HepG2 (cell line): ENCODE results near the gene RBL1. TPM values are rescaled to one million over a fixed set of nuclear protein-coding genes. Genes with fewer than 3 reads are reported as not detected.

Experiments
- ARID5B ChIP-seq: IDR thresholded peaks from 2 replicates; pipeline ENCODE4 v1.4.0; 2020; ENCODE audit warnings: mild to moderate bottlenecking, missing genetic modification reagents
- CCDC6 ChIP-seq: sonication (generic); formaldehyde crosslinking; IDR thresholded peaks from 2 replicates; pipeline ENCODE4 v1.8.1; 2022; ENCODE audit warnings: mild to moderate bottlenecking, missing genetic modification reagents, moderate library complexity
- FOXA1 ChIP-seq, 2 experiments: fragments of 450-650 bp in 1 of 2; sonication (generic) in 1 of 2; formaldehyde crosslinking in 1 of 2; IDR thresholded peaks; 2 replicates each; pipeline versions ENCODE4 v1.4.0 to v1.6.1; 2016 to 2020; ENCODE audit warnings: missing genetic modification reagents in 1 of 2
- ISL2 ChIP-seq: sonication (generic); formaldehyde crosslinking; IDR thresholded peaks from 2 replicates; pipeline ENCODE4 v1.5.0; 2020; ENCODE audit warnings: missing genetic modification reagents
- JARID2 ChIP-seq: sonication (generic); formaldehyde crosslinking; IDR thresholded peaks from 2 replicates; pipeline ENCODE4 v1.8.1; 2023; ENCODE audit warnings: missing genetic modification reagents, inconsistent platforms; ENCODE audit not compliant: insufficient replicate concordance
- JDP2 ChIP-seq: sonication (generic); formaldehyde crosslinking; IDR thresholded peaks from 2 replicates; pipeline ENCODE4 v1.8.1; 2022; ENCODE audit warnings: missing genetic modification reagents, borderline replicate concordance
- NFKB2 ChIP-seq: sonication (generic); formaldehyde crosslinking; IDR thresholded peaks from 2 replicates; pipeline ENCODE4 v1.4.0; 2020; ENCODE audit warnings: missing genetic modification reagents, borderline replicate concordance
- RORA ChIP-seq: sonication (generic); formaldehyde crosslinking; IDR thresholded peaks from 2 replicates; pipeline ENCODE4 v1.5.0; 2020; ENCODE audit warnings: mild to moderate bottlenecking, missing genetic modification reagents, moderate library complexity
- SMC3 ChIP-seq: IDR thresholded peaks from 2 replicates; pipeline ENCODE4 v1.6.1; 2011; ENCODE audit warnings: low read length, improper control_type of control experiment
- STAG1 ChIP-seq: sonication (generic); formaldehyde crosslinking; IDR thresholded peaks from 2 replicates; pipeline ENCODE4 v1.4.0; 2020; ENCODE audit warnings: missing genetic modification reagents
- ZFP36 ChIP-seq: fragments of 150-350 bp; IDR thresholded peaks from 2 replicates; pipeline ENCODE4 v1.6.1; 2018; ENCODE audit warnings: borderline replicate concordance, low read length, low read depth; ENCODE audit not compliant: partially characterized antibody
- ZNF33B ChIP-seq: sonication (generic); formaldehyde crosslinking; IDR thresholded peaks from 2 replicates; pipeline ENCODE4 v1.5.1; 2020; ENCODE audit warnings: mild to moderate bottlenecking, missing genetic modification reagents
- ZNF546 ChIP-seq: sonication (generic); formaldehyde crosslinking; conservative IDR thresholded peaks from 2 replicates; pipeline ENCODE4 v1.8.1; 2023; ENCODE audit warnings: mild to moderate bottlenecking, missing genetic modification reagents
- ZNF644 ChIP-seq: IDR thresholded peaks from 2 replicates; pipeline ENCODE4 v1.6.1; 2016; ENCODE audit warnings: low read depth
- ZNF678 ChIP-seq: sonication (generic); formaldehyde crosslinking; IDR thresholded peaks from 2 replicates; pipeline ENCODE4 v1.4.0; 2020; ENCODE audit warnings: mild to moderate bottlenecking, missing genetic modification reagents
- ZSCAN20 ChIP-seq: sonication (generic); formaldehyde crosslinking; IDR thresholded peaks from 2 replicates; pipeline ENCODE4 v1.4.0; 2020; ENCODE audit warnings: missing genetic modification reagents, mild to moderate bottlenecking, borderline replicate concordance
- polyA plus RNA-seq, 8 experiments: library from polyadenylated mRNA; depleted of rRNA in 3 of 8; stranded (reverse) in 7 of 8; unstranded in 1 of 8; fragments of >200 nt; fragmentation: Illumina TruSeq in 4 of 8; extraction: Trizol in 4 of 8; gene quantifications; 2 replicates each; pipeline versions ENCODE4 v1.2.1 to v1.2.3, GENCODE V29; 2011 to 2016; ENCODE audit warnings: low read depth in 4 of 8, missing spikeins in 1 of 8, mixed read lengths in 1 of 8; ENCODE audit not compliant: insufficient read depth in 1 of 8
- total RNA-seq, 5 experiments: library from RNA; depleted of rRNA; stranded (reverse); fragments of >200 nt; fragmentation: Illumina TruSeq; extraction: Trizol; gene quantifications; 2 replicates each; pipeline ENCODE4 v1.2.3, GENCODE V29; 2016; ENCODE audit warnings: low read depth in 1 of 5
- TF ChIP-seq, protein P1 (sequence below): sonication (generic); formaldehyde crosslinking; IDR thresholded peaks from 2 replicates; pipeline ENCODE4 v1.4.0; 2020; ENCODE audit warnings: missing genetic modification reagents
- TF ChIP-seq, protein P2 (sequence below): sonication (generic); formaldehyde crosslinking; IDR thresholded peaks from 2 replicates; pipeline ENCODE4 v1.4.0; 2020; ENCODE audit warnings: missing genetic modification reagents; ENCODE audit errors: not compliant biosample characterization
- TF ChIP-seq, protein P3 (sequence below): sonication (generic); formaldehyde crosslinking; IDR thresholded peaks from 2 replicates; pipeline ENCODE4 v1.5.1; 2020; ENCODE audit warnings: missing genetic modification reagents, mild to moderate bottlenecking, borderline replicate concordance
- TF ChIP-seq, protein P4 (sequence below): sonication (generic); formaldehyde crosslinking; IDR thresholded peaks from 2 replicates; pipeline ENCODE4 v1.5.0; 2020; ENCODE audit warnings: mild to moderate bottlenecking, missing genetic modification reagents, moderate library complexity

RBL1 gene
- total and polyA plus RNA-seq, 2 of the 13 experiments (the other 11 are each of a cell fraction or from before 2014, with no cell fraction given) = 6.0 to 27.5 TPM

DNA sequence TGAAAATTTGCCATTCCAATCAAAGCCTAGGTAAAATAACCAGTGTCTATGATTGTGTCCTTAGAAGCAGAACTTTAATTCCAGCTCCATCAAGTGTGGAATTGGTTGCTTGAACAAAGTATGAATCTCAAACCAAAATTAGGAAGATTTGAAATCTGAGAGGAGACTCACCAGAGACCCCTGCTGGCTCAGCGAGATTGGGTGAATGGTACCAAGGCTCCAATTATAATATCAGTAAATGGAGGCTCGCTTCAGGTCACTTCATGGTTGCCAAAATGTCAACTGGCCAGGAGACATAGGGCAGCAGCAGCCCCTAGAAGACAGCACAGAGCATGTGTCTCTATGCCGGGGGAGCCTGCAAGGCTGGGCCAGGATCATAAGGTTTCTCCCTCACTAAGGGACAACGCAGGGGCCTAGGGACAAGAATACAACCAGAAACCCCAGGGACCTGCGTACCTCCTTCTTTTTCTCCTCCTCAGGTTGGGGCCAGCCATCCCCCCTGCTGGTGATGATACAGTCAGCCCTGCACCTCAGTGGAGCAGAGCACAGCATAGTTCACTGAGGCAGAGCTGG lies 14.0 kb downstream of the RBL1 start (continued):
- no peak for TF ChIP-seq ZFP36
- no peak for TF ChIP-seq JDP2 (CRISPR knock-in tag)
- no peak for TF ChIP-seq RORA
- TF ChIP-seq ZSCAN20 (CRISPR knock-in tag) = no peak
- no peak for TF ChIP-seq ARID5B
- no peak for TF ChIP-seq ZNF546
- TF ChIP-seq, protein P1, sequence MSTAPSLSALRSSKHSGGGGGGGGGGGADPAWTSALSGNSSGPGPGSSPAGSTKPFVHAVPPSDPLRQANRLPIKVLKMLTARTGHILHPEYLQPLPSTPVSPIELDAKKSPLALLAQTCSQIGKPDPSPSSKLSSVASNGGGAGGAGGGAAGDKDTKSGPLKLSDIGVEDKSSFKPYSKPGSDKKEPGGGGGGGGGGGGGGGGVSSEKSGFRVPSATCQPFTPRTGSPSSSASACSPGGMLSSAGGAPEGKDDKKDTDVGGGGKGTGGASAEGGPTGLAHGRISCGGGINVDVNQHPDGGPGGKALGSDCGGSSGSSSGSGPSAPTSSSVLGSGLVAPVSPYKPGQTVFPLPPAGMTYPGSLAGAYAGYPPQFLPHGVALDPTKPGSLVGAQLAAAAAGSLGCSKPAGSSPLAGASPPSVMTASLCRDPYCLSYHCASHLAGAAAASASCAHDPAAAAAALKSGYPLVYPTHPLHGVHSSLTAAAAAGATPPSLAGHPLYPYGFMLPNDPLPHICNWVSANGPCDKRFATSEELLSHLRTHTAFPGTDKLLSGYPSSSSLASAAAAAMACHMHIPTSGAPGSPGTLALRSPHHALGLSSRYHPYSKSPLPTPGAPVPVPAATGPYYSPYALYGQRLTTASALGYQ (CRISPR knock-in tag) = no peak
- TF ChIP-seq, protein P2, sequence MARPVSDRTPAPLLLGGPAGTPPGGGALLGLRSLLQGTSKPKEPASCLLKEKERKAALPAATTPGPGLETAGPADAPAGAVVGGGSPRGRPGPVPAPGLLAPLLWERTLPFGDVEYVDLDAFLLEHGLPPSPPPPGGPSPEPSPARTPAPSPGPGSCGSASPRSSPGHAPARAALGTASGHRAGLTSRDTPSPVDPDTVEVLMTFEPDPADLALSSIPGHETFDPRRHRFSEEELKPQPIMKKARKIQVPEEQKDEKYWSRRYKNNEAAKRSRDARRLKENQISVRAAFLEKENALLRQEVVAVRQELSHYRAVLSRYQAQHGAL (CRISPR knock-in tag) = no peak
- TF ChIP-seq ZNF33B (CRISPR knock-in tag) = no peak
- peak; percentile 45; the same call in 1 of the 2 replicates for TF ChIP-seq SMC3
- TF ChIP-seq, protein P3, sequence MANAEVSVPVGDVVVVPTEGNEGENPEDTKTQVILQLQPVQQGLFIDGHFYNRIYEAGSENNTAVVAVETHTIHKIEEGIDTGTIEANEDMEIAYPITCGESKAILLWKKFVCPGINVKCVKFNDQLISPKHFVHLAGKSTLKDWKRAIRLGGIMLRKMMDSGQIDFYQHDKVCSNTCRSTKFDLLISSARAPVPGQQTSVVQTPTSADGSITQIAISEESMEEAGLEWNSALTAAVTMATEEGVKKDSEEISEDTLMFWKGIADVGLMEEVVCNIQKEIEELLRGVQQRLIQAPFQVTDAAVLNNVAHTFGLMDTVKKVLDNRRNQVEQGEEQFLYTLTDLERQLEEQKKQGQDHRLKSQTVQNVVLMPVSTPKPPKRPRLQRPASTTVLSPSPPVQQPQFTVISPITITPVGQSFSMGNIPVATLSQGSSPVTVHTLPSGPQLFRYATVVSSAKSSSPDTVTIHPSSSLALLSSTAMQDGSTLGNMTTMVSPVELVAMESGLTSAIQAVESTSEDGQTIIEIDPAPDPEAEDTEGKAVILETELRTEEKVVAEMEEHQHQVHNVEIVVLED (CRISPR knock-in tag) = no peak
- TF ChIP-seq ISL2 (CRISPR knock-in tag) = no peak
- no peak for TF ChIP-seq JARID2 (CRISPR knock-in tag)
- no peak for TF ChIP-seq CCDC6 (CRISPR knock-in tag)
- TF ChIP-seq NFKB2 (CRISPR knock-in tag) = no peak
- no peak for TF ChIP-seq FOXA1 (IDR thresholded peaks at IDR 0.05)
- no peak for TF ChIP-seq FOXA1 (CRISPR knock-in tag; IDR thresholded peaks at IDR 0.05)
- TF ChIP-seq STAG1 = peak; percentile 48; the same call in 1 of the 2 replicates
- TF ChIP-seq, protein P4, sequence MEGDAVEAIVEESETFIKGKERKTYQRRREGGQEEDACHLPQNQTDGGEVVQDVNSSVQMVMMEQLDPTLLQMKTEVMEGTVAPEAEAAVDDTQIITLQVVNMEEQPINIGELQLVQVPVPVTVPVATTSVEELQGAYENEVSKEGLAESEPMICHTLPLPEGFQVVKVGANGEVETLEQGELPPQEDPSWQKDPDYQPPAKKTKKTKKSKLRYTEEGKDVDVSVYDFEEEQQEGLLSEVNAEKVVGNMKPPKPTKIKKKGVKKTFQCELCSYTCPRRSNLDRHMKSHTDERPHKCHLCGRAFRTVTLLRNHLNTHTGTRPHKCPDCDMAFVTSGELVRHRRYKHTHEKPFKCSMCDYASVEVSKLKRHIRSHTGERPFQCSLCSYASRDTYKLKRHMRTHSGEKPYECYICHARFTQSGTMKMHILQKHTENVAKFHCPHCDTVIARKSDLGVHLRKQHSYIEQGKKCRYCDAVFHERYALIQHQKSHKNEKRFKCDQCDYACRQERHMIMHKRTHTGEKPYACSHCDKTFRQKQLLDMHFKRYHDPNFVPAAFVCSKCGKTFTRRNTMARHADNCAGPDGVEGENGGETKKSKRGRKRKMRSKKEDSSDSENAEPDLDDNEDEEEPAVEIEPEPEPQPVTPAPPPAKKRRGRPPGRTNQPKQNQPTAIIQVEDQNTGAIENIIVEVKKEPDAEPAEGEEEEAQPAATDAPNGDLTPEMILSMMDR (CRISPR knock-in tag) = peak; percentile 56
- no peak for TF ChIP-seq ZNF678 (CRISPR knock-in tag)
- no peak for TF ChIP-seq ZNF644 (CRISPR knock-in tag)
